Subcutaneous abdominal adipose tissue (tissue), 5 donors: ENCODE data around the gene KRT4.

Source experiments
- H3K27ac ChIP-seq: one replicate; pipeline ENCODE4 v1.7.0; 2013; ENCODE audit warnings: low read depth, mild to moderate bottlenecking, inconsistent platforms, low read length, moderate library complexity
- H3K27me3 ChIP-seq, 5 donors: one replicate each; pipeline ENCODE4 v1.7.0; 2013; ENCODE audit warnings: low read length in 5 of 5, inconsistent platforms in 1 of 5; ENCODE audit not compliant: control insufficient read depth in 5 of 5, insufficient read depth in 4 of 5
- H3K36me3 ChIP-seq, 5 donors: one replicate each; pipeline ENCODE4 v1.7.0; 2013; ENCODE audit warnings: low read length in 5 of 5; ENCODE audit not compliant: control insufficient read depth in 5 of 5, insufficient read depth in 5 of 5
- H3K4me1 ChIP-seq, 5 donors: one replicate each; pipeline ENCODE4 v1.7.0; 2013; ENCODE audit warnings: low read length in 5 of 5, mild to moderate bottlenecking in 3 of 5, moderate library complexity in 1 of 5; ENCODE audit not compliant: control insufficient read depth in 5 of 5, insufficient read depth in 5 of 5
- H3K4me3 ChIP-seq, 5 donors: one replicate each; pipeline ENCODE4 v1.7.0; 2013; ENCODE audit warnings: low read length in 5 of 5, low read depth in 1 of 5
- H3K9ac ChIP-seq, 5 donors: one replicate each; pipeline ENCODE4 v1.7.0; 2013; ENCODE audit warnings: low read length in 5 of 5, mild to moderate bottlenecking in 4 of 5, moderate library complexity in 3 of 5
- H3K9me3 ChIP-seq, 5 donors: one replicate each; pipeline ENCODE4 v1.7.0; 2013; ENCODE audit warnings: low read length in 5 of 5; ENCODE audit not compliant: control insufficient read depth in 5 of 5
- donor health status: healthy.
- donor health status: healthy.
- donor health status: healthy.
- donor health status: healthy.
- donor health status: healthy.

Gene KRT4

DNA sequence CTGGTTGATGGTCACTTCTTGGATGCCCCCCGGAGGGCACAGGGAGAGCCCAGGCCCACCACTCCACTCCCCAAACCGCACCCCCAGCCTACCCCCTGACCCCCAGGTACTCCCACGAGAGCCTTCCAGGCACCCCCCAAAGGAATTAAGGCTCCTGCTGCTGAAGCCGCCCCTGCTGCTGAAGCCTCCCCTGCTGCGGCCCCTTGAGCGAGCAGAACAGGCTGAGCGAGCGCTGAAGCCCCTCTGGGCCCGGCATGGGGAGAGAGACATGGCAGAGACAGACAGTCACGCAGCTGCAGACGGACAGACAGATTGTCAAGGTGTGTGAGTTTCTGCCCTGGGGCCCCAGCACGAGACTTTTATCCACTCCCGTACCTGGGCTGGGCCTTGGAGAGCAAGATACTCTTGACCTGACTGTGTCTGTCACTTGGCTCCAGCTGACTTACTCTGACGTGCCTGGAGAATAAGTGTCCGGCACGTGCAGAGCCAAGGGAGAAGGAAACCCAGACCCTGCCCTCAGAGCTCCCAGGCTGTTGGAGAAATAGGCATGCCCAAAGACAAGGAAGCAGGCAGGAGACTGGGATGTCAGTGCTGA is 34.8 kb upstream of the KRT4 start, which contains the start of gene KRT78:
KRT78 (minus strand) TSS at position 334 of the 595 bp plus-strand sequence; CDS start at position 270, 64 bp downstream.
- H3K27ac ChIP-seq, result no peak within 1 kb of the TSS
- no peak within 1 kb of the TSS for H3K9ac ChIP-seq

DNA sequence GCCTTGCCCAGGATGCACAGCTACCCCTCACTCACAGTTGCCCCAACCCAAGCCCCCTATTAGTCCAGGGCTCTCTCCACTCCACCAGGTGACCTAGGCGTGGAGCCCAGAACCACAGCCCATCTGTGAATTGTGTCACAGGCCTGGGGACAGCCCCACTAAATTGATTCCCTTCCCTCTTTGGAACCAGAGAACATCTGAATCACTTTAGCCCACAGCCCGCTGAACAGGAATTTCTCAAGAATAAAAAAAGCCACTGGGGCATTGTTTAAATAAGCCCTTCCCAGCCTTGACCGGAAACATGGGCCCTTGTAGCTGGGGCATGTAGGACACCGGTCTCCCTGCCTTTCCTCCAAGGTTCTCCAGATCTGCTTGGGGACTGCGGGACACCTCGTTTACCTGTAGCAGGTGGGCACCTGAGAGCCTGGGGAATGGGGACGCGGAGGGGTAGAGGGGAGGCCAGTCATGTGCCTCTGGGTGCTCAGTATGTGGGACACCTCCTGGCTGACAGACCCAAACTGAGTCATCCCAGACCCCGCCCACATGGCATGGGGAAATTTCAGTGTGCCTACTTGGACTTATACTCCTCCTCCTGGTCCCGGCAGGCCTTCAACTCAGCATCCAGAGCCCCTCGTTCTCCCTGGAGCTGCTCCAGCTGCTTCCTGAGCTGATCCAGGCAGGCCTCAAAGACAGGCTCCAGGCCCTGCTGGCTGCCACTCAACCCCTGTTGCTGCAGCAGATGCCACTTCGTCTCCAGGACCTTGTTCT is 33.6 kb upstream of the KRT4 start:
- Histone ChIP-seq H3K9me3 (no peaks in the 10 kb centered on the region), H3K4me3 (no peak overlapping the region), H3K27me3 (peaks cover 3 to 7% (median 5%) of the 10 kb centered on the region in 5 donors), H3K9ac (no peak overlapping the region), H3K4me1 (no peaks in the 10 kb centered on the region), H3K27ac (no peak overlapping the region), H3K36me3 (no peaks in the 10 kb centered on the region)

More for the DNA sequence above, 34.8 kb upstream of the KRT4 start, which contains the start of gene KRT78:
- peaks cover 3 to 7% (median 5%) of the 10 kb centered on the region in 5 donors for H3K27me3 ChIP-seq
- no peak within 1 kb of the TSS for H3K4me3 ChIP-seq
- no peaks in the 10 kb centered on the region for H3K36me3 ChIP-seq
- no peaks in the 10 kb centered on the region for H3K9me3 ChIP-seq
- H3K4me1 ChIP-seq, result no peaks in the 10 kb centered on the region

DNA sequence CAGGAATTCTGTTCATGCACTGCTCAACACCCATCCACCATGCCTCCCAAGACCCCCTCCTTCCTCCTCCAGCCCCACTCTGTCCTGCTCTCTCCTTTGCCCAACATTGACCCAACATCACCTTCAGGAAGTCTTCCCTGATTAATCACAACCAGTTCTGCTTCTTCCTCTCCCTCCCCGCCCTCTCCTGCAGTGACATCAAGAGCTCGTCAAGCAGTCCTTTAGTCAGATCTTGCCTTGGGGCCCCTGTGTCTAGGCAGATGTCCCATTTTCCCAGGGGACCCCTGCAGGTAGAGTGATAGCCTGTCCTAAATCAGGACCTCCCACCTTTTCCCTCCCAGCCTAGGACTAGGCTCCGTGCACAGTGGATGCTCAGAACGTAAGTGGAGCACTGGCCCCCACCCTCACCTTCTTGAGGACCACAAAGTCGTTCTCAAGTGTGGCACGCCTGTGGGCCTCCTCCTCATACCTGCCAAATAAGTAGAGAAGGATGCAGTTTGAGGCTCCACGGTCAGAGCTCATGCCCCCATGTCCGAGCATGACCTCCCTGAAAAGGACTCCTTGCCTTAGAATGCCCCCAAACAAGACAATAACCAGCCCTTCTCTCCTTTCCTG is 32.5 kb upstream of the KRT4 start:
- Histone ChIP-seq H3K4me1 (no peaks in the 10 kb centered on the region), H3K4me3 (no peak overlapping the region), H3K9ac (no peak overlapping the region), H3K36me3 (no peaks in the 10 kb centered on the region), H3K27me3 (peaks cover 3 to 7% (median 5%) of the 10 kb centered on the region in 5 donors), H3K9me3 (no peaks in the 10 kb centered on the region), H3K27ac (no peak overlapping the region)

DNA sequence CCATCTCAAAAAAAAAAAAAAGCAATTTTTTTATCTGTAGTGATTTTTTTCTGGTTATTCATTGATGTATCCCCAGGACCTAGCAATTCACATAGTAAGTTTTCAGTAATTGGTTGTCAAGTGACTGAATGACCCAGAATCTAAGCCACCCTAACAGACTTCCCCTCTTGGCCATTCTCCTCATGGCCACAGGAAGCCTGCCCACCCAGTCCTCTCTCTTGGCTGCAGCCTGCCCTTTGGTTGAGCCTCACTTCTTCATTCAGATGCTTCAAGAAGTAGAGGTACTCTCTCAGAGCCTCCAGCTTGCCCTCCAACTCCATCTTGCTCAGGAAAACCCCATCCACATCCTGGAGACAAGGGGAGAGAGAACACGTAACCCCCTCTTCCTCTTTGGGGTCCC is 32.0 kb upstream of the KRT4 start:
- Histone ChIP-seq H3K27ac (no peak overlapping the region), H3K9ac (no peak overlapping the region), H3K36me3 (no peaks in the 10 kb centered on the region), H3K4me3 (no peak overlapping the region), H3K27me3 (peaks cover 2 to 7% (median 5%) of the 10 kb centered on the region in 5 donors), H3K9me3 (no peaks in the 10 kb centered on the region), H3K4me1 (no peaks in the 10 kb centered on the region)

DNA sequence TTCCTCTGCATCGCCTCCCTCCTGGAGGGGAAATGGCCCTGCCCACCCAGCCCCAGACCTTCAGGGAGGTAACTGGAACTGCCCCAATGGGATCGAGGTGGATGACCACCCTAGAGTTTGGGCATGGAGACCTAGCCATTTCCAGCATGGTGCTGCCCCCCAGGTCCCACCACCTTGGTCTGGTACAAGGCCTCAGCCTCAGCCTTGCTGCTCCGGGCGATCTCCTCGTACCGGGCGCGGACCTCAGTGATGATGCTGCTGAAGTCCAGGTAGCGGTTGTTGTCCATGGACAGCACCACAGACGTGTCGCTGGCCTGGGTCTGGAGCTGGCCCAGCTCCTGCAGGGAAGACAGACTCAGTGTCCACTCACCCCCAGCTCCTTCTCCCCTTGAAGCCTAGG is 30.5 kb upstream of the KRT4 start:
- H3K9ac ChIP-seq, result no peak overlapping the region
- no peak overlapping the region for H3K27ac ChIP-seq
- no peaks in the 10 kb centered on the region for H3K9me3 ChIP-seq
- no peaks in the 10 kb centered on the region for H3K36me3 ChIP-seq
- no peak overlapping the region for H3K4me3 ChIP-seq
- peaks cover 0 to 6% (median 3%) of the 10 kb centered on the region in 5 donors for H3K27me3 ChIP-seq
- H3K4me1 ChIP-seq, result no peaks in the 10 kb centered on the region

DNA sequence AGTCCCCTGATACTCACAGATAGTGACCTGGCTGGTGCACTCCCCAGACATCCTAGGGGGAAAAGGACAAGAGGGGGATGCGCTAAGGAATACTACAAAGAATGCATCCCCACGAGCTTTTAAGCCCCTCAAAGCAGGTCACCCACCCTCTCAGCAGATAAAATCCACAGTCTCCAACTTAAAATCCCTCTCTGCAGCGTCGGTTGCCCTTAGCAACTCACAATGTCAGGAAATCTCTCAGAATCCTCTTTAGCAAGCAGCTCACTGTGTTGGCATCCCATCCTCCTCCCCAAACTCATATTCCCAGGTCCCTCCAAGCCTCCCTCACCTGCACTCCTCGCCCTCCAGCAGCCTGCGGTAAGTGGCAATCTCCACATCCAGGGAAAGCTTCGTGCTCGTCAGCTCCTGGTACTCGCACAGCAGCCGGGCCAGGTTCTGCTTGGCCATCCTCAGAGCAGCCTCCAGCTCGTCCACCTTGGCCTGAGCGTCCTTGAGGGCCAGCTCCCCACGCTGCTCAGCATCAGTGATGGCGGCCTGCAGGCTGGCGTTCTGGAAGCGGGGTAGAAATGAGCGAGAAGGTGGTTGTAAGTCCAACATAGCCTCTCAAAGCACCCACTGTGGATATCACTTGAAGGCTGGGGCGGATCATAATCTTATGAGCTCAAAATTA is 25.7 kb upstream of the KRT4 start:
- no peak overlapping the region for H3K4me3 ChIP-seq
- H3K4me1 ChIP-seq, result no peaks in the 10 kb centered on the region

DNA sequence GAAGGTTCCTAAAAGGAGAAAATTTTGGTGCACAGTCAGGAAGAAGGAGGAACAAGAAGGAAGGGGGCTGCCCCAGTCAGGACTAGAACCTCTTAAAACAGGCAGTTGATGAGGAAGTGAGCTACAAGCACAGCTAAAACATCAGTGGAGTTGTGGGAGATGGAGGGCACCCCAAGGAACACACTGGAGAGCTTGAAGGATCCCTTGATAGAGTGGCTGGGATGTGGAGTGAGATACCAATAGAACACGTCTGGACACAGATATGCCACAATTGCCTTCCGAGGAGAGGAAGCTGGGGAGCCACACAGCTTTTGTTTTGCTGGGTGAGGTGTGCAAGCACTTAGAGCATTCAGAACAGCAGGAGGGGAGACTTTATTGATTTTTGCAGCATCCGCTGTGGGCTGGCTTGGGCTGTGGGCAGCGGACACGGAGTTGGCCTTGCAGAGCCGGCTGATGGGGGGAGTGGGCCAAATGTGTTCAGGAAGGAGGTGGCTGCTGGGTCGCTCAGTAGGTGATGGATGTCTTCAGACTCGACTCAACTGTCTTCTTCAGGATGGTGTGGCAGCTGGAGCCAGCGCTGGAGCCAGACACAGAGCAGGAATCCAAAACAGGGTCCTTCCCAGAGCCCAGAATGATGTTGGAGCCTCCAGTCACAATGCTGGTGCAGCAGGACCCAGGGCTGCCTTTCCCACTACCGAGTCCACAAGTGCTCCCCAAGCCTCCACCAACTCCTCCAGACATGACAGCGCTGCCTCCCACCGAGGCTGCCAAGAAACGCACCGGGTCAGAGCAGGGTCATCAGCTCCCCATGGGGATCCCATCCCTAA is 24.9 kb upstream of the KRT4 start:
- H3K27ac ChIP-seq, result no peak overlapping the region
- H3K9ac ChIP-seq, result no peak overlapping the region
- no peaks in the 10 kb centered on the region for H3K9me3 ChIP-seq
- no peak overlapping the region for H3K4me3 ChIP-seq
- H3K27me3 ChIP-seq, result peaks cover 0 to 22% (median 6%) of the 10 kb centered on the region in 5 donors
- no peaks in the 10 kb centered on the region for H3K4me1 ChIP-seq
- no peaks in the 10 kb centered on the region for H3K36me3 ChIP-seq

More for the DNA sequence above, 25.7 kb upstream of the KRT4 start:
- H3K9me3 ChIP-seq, result no peaks in the 10 kb centered on the region
- H3K27ac ChIP-seq, result no peak overlapping the region
- no peak overlapping the region for H3K9ac ChIP-seq
- peaks cover 0 to 22% (median 6%) of the 10 kb centered on the region in 5 donors for H3K27me3 ChIP-seq
- H3K36me3 ChIP-seq, result no peaks in the 10 kb centered on the region

DNA sequence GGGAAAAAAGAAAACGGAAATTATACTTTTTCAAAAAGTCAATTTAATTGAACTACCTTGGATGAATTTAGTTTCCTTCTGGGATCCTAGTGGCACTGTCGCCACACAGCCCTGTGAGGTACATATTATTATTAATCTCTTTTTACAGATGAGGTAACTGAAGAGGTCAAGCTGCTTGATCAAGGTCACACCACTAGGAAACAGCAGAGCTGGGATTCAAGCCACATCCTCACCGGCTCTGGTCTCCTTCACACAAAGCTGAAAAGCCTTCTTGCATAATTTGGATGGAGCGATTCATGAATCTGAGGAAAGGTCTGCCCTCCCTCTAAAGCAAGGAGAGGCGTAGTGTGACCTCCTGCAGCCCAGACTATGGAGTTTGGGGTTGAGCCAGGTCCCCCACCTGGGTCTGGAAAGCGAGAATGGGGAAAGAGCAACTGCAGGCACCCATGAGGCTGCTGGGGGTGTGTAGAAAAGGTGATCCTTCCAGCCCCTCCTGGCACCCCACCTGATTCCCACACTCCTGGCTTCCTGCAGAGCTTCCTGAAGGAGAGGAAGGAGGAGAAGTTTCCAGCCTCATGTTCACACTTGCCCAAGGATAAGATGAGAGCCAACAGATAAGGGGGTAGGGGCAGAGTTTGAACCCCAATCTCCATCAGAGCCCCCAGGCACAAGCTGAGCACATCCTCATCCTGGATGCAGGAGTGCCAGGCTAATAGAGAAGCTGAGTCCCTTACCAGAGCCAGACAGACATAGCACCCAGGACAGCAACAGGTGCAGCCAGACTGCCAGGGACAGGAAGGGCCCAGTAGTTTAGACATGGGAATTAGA is 24.1 kb upstream of the KRT4 start:
- H3K4me1 ChIP-seq, result peaks cover 0 to 2% (median under 1%) of the 10 kb centered on the region in 5 donors
- H3K27ac ChIP-seq, result no peak overlapping the region
- H3K9me3 ChIP-seq, result no peaks in the 10 kb centered on the region
- H3K9ac ChIP-seq, result no peak overlapping the region
- H3K36me3 ChIP-seq, result no peaks in the 10 kb centered on the region
- peaks cover 0 to 22% (median 6%) of the 10 kb centered on the region in 5 donors for H3K27me3 ChIP-seq
- H3K4me3 ChIP-seq, result no peak overlapping the region

DNA sequence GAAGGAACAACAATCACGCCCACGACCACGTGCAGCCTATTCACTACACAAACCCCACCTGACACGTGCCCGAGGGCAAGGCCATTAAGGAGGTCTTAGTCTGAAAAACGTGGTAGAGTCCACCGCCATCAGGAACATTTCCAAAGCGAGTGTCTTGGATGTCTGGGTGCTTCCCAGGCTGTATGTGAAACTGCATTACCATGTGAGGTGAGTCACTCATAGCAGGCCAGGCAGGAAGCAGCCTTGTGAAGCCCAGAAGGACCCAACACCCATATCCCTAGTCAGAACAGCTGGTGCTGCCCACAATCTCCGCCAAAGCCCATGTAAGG is 23.5 kb upstream of the KRT4 start:
- no peaks in the 10 kb centered on the region for H3K36me3 ChIP-seq
- no peak overlapping the region for H3K4me3 ChIP-seq
- H3K27me3 ChIP-seq, result peaks cover 0 to 22% (median 6%) of the 10 kb centered on the region in 5 donors
- H3K9ac ChIP-seq, result no peak overlapping the region
- peaks cover 0 to 9% (median 7%) of the 10 kb centered on the region in 5 donors for H3K4me1 ChIP-seq
- no peak overlapping the region for H3K27ac ChIP-seq
- no peaks in the 10 kb centered on the region for H3K9me3 ChIP-seq
